Endothelial cell of umbilical vein (primary cell): ENCODE results near the gene SEMA3A. TPM values are rescaled to one million over a fixed set of nuclear protein-coding genes. Genes with fewer than 3 reads are reported as not detected.

Source experiments
- BruUV-seq: library from RNA; stranded (reverse); fragments of 400-500 nt; replicated peaks from 2 replicates; lab custom pipeline; 2021; lab: Mats Ljungman, UMichigan
- CTCF ChIA-PET: fragments of 300-600, 350-600 bp; sonication (Branson Sonifier 250); formaldehyde crosslinking; loops from one replicate; lab custom pipeline; 2021; ENCODE audit warnings: antibody characterized with exemption, inconsistent platforms; lab: Charles Lee
- POLR2A ChIA-PET: fragments of 300-600, 350-600 bp; sonication (Branson Sonifier 250); formaldehyde crosslinking; loops from one replicate; lab custom pipeline; 2021; ENCODE audit warnings: antibody characterized with exemption, inconsistent platforms; lab: Charles Lee
- DNase-seq: peaks from one replicate; pipeline ENCODE4 v3.0.0-alpha.2; 2011; ENCODE audit warnings: low read depth, low spot score
- FAIRE-seq: peaks from 2 replicates; lab custom pipeline; 2011; peaks lifted over from hg19 to GRCh38; lab: Jason Lieb, UNC
- H2AFZ ChIP-seq: 2 replicates; pipeline ENCODE4 v1.6.0; 2012; ENCODE audit warnings: low read depth, low read length, control low read depth, inconsistent platforms
- H3K27ac ChIP-seq: 2 replicates; pipeline ENCODE4 v1.5.1; 2011; ENCODE audit warnings: low read depth, mild to moderate bottlenecking, control low read depth, low read length, moderate library complexity; ENCODE audit not compliant: insufficient read depth
- H3K27me3 ChIP-seq, 2 experiments: 2 replicates each; pipeline versions ENCODE4 v1.6.0 to v1.6.1; 2011; ENCODE audit warnings: low read length in 2 of 2, mixed read lengths in 1 of 2; ENCODE audit not compliant: control insufficient read depth in 2 of 2, insufficient read depth in 2 of 2
- H3K36me3 ChIP-seq, 2 experiments: 2 replicates in 1 of 2; 3 replicates in 1 of 2; pipeline ENCODE4 v1.5.1; 2011; ENCODE audit warnings: low read length in 2 of 2, mild to moderate bottlenecking in 1 of 2, moderate library complexity in 1 of 2; ENCODE audit not compliant: control insufficient read depth in 2 of 2, insufficient read depth in 2 of 2; ENCODE audit errors: extremely low read depth in 1 of 2
- H3K4me1 ChIP-seq: 3 replicates; pipeline ENCODE4 v1.5.1; 2011; ENCODE audit warnings: mild to moderate bottlenecking, low read length; ENCODE audit not compliant: control insufficient read depth, insufficient read depth; ENCODE audit errors: extremely low read depth
- H3K4me2 ChIP-seq: 2 replicates; pipeline ENCODE4 v1.6.1; 2011; ENCODE audit warnings: low read length, control low read depth, mixed read lengths; ENCODE audit not compliant: insufficient read depth
- H3K4me3 ChIP-seq, 3 experiments: fragments of 200-600 bp in 1 of 3; sonication (generic), shearing (Covaris generic) in 1 of 3; replicated peaks in 1 of 3; 2 replicates each; pipeline ENCODE4 v1.5.1; 2011 to 2016; ENCODE audit warnings: control low read depth in 3 of 3, low read length in 3 of 3, mild to moderate bottlenecking in 2 of 3, inconsistent platforms in 1 of 3, low read depth in 1 of 3, moderate library complexity in 1 of 3; ENCODE audit not compliant: insufficient read depth in 1 of 3
- H3K79me2 ChIP-seq: 2 replicates; pipeline ENCODE4 v1.6.0; 2012; ENCODE audit warnings: low read length, inconsistent platforms; ENCODE audit not compliant: control insufficient read depth, insufficient read depth
- H3K9ac ChIP-seq: replicated peaks from 2 replicates; pipeline ENCODE3; 2011; ENCODE audit warnings: low read length, control low read depth; ENCODE audit not compliant: insufficient read depth; ENCODE audit errors: extremely low read depth
- H3K9me1 ChIP-seq: replicated peaks from 3 replicates; pipeline ENCODE4 v1.6.0; 2011; ENCODE audit warnings: mild to moderate bottlenecking, low read length; ENCODE audit not compliant: control insufficient read depth, insufficient read depth; ENCODE audit errors: extremely low read depth
- H3K9me3 ChIP-seq: replicated peaks from 2 replicates; pipeline ENCODE4 v1.5.1; 2012; ENCODE audit warnings: low read length, inconsistent platforms; ENCODE audit not compliant: control insufficient read depth, insufficient read depth
- H4K20me1 ChIP-seq: replicated peaks from 2 replicates; pipeline ENCODE3; 2011; ENCODE audit warnings: mild to moderate bottlenecking, low read length; ENCODE audit not compliant: control insufficient read depth, insufficient read depth; ENCODE audit errors: extremely low read depth
- EZH2 ChIP-seq: IDR thresholded peaks from 2 replicates; pipeline ENCODE4 v1.6.1; 2012; ENCODE audit warnings: borderline replicate concordance, low read depth, mild to moderate bottlenecking, moderate library complexity, low read length, inconsistent platforms; ENCODE audit not compliant: severe bottlenecking
- FOS ChIP-seq: IDR thresholded peaks from 2 replicates; pipeline ENCODE4 v1.6.1; 2011; ENCODE audit warnings: mild to moderate bottlenecking, low read length, moderate library complexity, borderline replicate concordance; ENCODE audit not compliant: insufficient read depth
- GATA2 ChIP-seq: IDR thresholded peaks from 2 replicates; pipeline ENCODE4 v1.7.0; 2011; ENCODE audit warnings: low read depth, mild to moderate bottlenecking, moderate library complexity, mixed read lengths, low read length; ENCODE audit not compliant: insufficient read length, insufficient read depth
- JUN ChIP-seq: IDR thresholded peaks from 2 replicates; pipeline ENCODE4 v1.6.1; 2011; ENCODE audit warnings: borderline replicate concordance, low read depth; ENCODE audit not compliant: insufficient read length, insufficient read depth
- MYC ChIP-seq: IDR thresholded peaks from one replicate; pipeline ENCODE4 v1.6.1; 2011; ENCODE audit warnings: mild to moderate bottlenecking, low read depth, low read length
- POLR2A ChIP-seq: IDR thresholded peaks from 2 replicates; pipeline ENCODE4 v1.6.1; 2012; ENCODE audit warnings: low read depth, mild to moderate bottlenecking, control low read depth, low read length
- POLR2AphosphoS5 ChIP-seq: IDR thresholded peaks from 2 replicates; pipeline ENCODE4 v1.6.1; 2012; ENCODE audit warnings: low read depth, mild to moderate bottlenecking, control low read depth, low read length, moderate library complexity; ENCODE audit not compliant: insufficient read depth
- dilution Hi-C: fragments of 300-500 bp; cut with MboI; formaldehyde crosslinking; loops from one replicate; pipeline ENCODE4 v1.15.0; 2019; ENCODE audit warnings: low sequenced_read_pairs; ENCODE audit not compliant: extremely low pct_ligation_motif_present
- intact Hi-C: fragments of 100-400 bp; cut with micrococcal nuclease; formaldehyde crosslinking; loops from one replicate; pipeline ENCODE4 v1.10.0; 2022
- polyA plus RNA-seq, 4 experiments: library from polyadenylated mRNA; depleted of rRNA in 3 of 4; stranded (reverse) in 3 of 4; unstranded in 1 of 4; fragments of >200 nt; gene quantifications; 2 replicates each; pipeline versions ENCODE4 v1.2.1 to v1.2.3, GENCODE V29; 2011 to 2012; ENCODE audit warnings: missing spikeins in 1 of 4
- total RNA-seq: library from RNA; stranded (reverse); gene quantifications from 2 replicates; pipeline ENCODE4 v1.2.3, GENCODE V29; 2021
- TF ChIP-seq, protein P1 (sequence below), 2 donors: IDR thresholded peaks; 1 replicate in 1 of 2; 2 replicates in 1 of 2; pipeline ENCODE4 v1.5.1; 2011; ENCODE audit warnings: low read length in 2 of 2, mild to moderate bottlenecking in 2 of 2, moderate library complexity in 2 of 2, control low read depth in 1 of 2, inconsistent platforms in 1 of 2, low read depth in 1 of 2; ENCODE audit not compliant: insufficient read depth in 1 of 2; ENCODE audit errors: extremely low read depth in 1 of 2
- TF ChIP-seq, protein P2 (sequence below): IDR thresholded peaks from 2 replicates; pipeline ENCODE4 v1.6.1; 2011; ENCODE audit not compliant: insufficient read depth, insufficient read length

Gene SEMA3A
- total and polyA plus RNA-seq, 2 donors (not counting 3 experiments of a cell fraction or from before 2014, with no cell fraction given) = 0.68 to 1.2 TPM

DNA sequence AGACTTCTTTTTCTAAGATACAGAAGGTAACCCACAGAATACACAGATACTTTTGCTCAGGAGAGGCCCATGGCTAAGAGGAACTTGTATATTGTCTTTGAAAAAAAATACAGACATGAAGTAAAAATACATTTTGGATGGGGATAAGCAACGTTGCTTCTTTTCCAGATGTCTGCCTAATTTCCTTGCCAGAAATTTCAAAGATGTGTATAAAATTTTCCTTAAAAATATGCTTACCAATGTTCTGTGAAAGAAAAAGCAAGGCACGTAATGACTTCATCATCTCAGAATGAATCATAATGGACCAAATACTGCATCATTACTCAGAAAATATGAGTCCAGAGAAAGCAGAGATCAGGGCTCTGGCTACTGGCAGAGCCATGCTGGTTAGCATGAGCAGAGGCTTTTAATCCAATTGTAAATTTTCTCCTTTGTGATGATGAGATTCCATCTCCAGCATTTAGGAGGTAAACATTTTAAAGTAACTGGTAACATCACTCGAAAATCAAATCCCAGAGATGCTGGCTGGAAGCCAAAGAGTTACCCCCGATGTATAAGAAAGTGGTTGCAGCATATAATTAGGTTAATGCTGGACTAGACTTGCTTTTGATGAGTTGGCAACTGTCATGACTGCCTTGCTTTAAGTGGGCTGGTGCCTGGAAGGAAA lies 272.5 kb downstream of the SEMA3A start:
- dilution Hi-C loops = no loop called here
- Histone ChIP-seq H3K27me3 (no peaks in the 10 kb centered on the region), H2AFZ (no peak overlapping the region), H3K4me2 (no peak overlapping the region), H3K4me3 (no peak overlapping the region), H3K9me1 (no peaks in the 10 kb centered on the region), H3K36me3 (no peaks in the 10 kb centered on the region), H3K27ac (no peak overlapping the region), H3K9me3 (no peaks in the 10 kb centered on the region), H3K79me2 (no peaks in the 10 kb centered on the region), H4K20me1 (no peaks in the 10 kb centered on the region), H3K4me1 (no peaks in the 10 kb centered on the region), H3K9ac (no peak overlapping the region)
- TF ChIP-seq GATA2 (no peak), POLR2AphosphoS5 (no peak), JUN (no peak), FOS (no peak), EZH2 (no peak), POLR2A (no peak), MYC (no peak)
- TF ChIP-seq, protein P1, sequence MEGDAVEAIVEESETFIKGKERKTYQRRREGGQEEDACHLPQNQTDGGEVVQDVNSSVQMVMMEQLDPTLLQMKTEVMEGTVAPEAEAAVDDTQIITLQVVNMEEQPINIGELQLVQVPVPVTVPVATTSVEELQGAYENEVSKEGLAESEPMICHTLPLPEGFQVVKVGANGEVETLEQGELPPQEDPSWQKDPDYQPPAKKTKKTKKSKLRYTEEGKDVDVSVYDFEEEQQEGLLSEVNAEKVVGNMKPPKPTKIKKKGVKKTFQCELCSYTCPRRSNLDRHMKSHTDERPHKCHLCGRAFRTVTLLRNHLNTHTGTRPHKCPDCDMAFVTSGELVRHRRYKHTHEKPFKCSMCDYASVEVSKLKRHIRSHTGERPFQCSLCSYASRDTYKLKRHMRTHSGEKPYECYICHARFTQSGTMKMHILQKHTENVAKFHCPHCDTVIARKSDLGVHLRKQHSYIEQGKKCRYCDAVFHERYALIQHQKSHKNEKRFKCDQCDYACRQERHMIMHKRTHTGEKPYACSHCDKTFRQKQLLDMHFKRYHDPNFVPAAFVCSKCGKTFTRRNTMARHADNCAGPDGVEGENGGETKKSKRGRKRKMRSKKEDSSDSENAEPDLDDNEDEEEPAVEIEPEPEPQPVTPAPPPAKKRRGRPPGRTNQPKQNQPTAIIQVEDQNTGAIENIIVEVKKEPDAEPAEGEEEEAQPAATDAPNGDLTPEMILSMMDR (IDR thresholded peaks at IDR 0.05; ENCODE audit: extremely low read depth in 1 of 2, insufficient read depth in 1 of 2, low read depth in 1 of 2, low read length in 2 of 2) = no peak
- TF ChIP-seq, protein P2, sequence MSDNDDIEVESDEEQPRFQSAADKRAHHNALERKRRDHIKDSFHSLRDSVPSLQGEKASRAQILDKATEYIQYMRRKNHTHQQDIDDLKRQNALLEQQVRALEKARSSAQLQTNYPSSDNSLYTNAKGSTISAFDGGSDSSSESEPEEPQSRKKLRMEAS = no peak
- ChIA-PET CTCF (no interaction called here), POLR2A (no interaction called here)
- BruUV-seq = no TSS peak
- DNase-seq (no peak), FAIRE-seq (no peak)
- intact Hi-C loops = no loop called here
